Endometrial microvascular endothelial cells (primary cell): ENCODE results near the gene TMX2. TPM values are rescaled to one million over a fixed set of nuclear protein-coding genes. Genes with fewer than 3 reads are reported as not detected.
"Not testable (repeated sequence)": the region's sequence is repeated elsewhere in the genome, so short reads cannot be mapped to it uniquely, and the experiment has no call there.

Experiments
- in situ Hi-C: cut with HindIII; loops from 2 replicates; pipeline ENCODE4 v1.10.0; 2017; ENCODE audit warnings: low sequenced_read_pairs, low pct_unique_long_range_greater_than_20kb; ENCODE audit errors: inconsistent ontology term
- total RNA-seq: library from RNA; depleted of rRNA; stranded (reverse); fragments of >200 nt; gene quantifications from one replicate; pipeline ENCODE4 v1.2.3, GENCODE V29; 2015; ENCODE audit errors: inconsistent ontology term

The TMX2 gene
- total RNA-seq, 1 donor from 2014 or later, result 89.9 TPM

- in situ Hi-C loops, result no loop called here
Observed at GRCh38 chr11:57709802-57710367, 2.5 kb upstream of the TMX2 start.

- in situ Hi-C loops, result no loop called here
Observed at GRCh38 chr11:57711414-57712255, 758 bp upstream of the TMX2 start, which contains the start of gene MED19. TSS of gene MED19 (minus strand) at chr11:57712215. CDS start at chr11:57712179, 36 bp downstream.

DNA sequence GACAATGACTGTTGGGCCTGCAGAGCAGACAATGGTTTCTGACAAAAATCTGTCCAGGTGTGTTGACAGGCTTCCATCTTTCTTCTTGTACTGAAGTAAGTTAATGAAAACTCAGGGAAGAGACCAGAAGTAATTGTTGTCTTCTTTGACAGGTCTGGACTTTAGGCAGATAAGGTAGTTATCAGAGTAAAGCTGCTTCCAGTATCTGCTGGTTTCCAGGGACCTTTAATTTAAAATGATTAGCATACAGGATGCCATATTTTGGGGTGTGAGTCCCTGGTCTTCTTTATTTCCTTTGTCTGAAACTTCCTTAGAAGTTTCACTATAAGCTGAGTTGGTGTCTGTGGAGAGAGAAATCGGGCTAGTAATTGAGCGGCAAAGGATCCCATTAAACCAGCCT lies 1.4 kb downstream of the TMX2 start:
- in situ Hi-C loops, result no loop called here

DNA sequence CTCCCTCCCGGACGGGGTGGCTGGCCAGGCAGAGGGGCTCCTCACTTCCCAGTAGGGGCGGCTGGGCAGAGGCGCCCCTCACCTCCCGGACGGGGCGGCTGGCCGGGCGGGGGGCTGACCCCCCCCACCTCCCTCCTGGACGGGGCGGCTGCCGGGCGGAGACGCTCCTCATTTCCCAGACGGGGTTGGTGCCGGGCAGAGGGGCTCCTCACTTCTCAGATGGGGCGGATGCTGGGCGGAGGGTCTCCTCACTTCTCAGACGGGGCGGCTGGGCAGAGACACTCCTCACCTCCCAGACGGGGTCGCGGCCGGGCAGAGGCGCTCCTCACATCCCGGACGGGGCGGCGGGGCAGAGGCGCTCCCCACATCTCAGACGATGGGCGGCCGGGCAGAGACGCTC lies 4.3 kb downstream of the TMX2 start:
- in situ Hi-C loops, result not testable (repeated sequence)

DNA sequence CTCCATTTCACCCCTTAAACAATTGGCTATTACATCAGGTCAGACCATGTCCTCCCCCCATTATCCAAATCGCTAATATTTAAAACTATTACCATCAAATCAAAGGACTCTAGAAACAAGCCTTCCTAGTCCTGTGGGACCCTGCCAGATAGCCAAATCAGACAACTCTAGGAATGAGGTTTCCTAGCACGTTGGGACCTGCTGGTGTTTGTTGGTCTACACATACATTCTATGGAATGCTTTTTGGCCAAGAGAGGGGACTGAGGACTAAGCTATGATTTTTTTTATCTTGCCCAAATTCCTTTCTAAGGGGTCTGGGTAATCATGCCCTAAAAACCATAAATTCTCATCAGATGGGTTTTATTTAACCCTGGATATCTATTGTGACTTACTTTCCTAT lies 14.8 kb downstream of the TMX2 start:
- in situ Hi-C loops, result no loop called here

- in situ Hi-C loops, result no loop called here
Observed at GRCh38 chr11:57728829-57729228, 16.4 kb downstream of the TMX2 start.

GRCh38 chr11:57729479-57729878 lies 17.1 kb downstream of the TMX2 start:
- in situ Hi-C loops, result no loop called here

DNA sequence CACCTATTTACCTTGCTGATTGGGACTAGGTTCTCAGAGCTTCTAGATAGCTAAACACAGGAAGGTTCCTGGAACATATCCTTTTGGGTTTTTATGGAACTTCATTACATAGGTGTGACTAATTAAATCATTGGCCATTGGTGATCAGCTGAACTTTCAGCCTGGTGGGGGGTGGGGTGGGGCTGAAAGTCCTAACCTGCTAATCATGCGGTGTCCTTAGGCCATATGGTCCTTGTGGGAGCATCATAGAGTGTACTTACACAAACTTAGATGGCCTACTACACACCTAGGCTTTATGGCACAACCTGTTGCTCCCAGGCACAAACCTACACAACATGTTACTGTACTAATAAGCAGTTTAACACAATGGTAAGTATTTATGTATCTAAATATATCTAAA lies 20.3 kb downstream of the TMX2 start:
- in situ Hi-C loops, result no loop called here

DNA sequence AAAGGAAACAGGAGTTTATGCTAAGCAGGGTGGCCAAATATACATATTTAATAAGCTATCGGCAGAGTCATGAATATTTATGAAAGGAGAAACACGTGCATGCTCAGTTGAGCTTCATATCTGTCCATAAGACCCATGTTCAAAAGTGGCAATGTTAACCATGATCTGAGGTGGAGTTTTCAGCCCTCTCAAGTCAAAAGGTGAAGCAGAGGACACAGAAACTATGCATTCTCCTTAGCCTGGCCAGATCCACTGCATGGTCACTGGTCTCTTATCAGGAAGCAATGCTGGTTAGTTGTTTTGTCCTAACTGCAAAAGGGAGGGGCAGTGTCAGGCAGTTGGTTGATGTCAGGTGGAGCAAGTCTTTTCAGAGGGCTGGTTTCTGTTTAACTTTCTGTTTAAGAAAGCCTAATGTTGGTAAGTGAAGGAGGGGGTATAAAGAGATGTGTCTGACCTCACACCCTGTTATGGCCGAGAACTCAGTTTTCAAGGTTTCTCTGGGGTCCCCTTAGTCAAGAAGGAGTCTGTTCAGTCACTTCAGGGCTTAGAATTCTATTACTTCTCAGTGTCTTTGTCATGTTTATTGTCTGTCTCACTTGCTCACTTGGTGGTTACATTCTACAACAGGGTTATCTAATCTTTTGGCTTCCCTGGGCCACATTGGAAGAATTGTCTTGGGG lies 23.4 kb downstream of the TMX2 start:
- in situ Hi-C loops, result no loop called here

- in situ Hi-C loops, result no loop called here
Observed at GRCh38 chr11:57741132-57742086, 29.0 kb downstream of the TMX2 start, which contains the start of gene SELENOH. TSS of gene SELENOH (plus strand) at chr11:57741491. CDS start at chr11:57741596, 105 bp downstream.

DNA sequence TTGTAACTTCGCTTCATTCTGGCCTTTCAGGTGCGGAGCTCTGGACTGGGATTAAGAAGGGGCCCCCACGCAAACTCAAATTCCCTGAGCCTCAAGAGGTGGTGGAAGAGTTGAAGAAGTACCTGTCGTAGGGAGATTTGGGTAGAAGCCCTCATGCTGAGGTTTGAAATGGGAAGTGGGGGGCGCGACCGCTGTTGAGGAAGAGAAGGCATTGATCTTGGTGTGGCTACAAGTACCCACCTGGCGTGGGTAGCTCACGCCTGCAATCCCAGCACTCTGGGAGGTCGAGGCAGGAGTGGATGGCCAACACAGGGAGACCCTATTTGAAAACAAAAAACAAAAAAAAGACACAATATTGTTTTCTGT lies 29.7 kb downstream of the TMX2 start:
- in situ Hi-C loops, result no loop called here

DNA sequence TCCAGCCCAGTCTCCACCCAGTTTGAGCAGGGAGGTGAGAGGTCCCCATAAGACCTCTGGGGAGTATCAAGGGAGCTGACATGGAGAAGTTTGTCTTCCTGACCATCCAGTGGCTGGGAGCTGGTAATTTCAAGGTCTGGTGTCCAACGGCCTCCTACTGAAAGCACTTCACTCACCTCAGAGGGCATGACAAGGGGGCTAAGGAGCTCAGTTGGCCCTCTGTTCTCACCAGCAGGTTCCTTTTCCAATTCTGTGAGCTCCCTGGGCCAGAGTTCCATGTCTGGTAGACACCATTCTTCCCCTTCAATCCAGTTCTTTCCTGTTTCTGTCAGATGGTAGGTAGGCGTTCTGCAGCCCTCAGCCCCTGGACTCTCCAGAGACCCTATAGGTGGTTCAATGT lies 32.0 kb downstream of the TMX2 start:
- in situ Hi-C loops, result no loop called here

DNA sequence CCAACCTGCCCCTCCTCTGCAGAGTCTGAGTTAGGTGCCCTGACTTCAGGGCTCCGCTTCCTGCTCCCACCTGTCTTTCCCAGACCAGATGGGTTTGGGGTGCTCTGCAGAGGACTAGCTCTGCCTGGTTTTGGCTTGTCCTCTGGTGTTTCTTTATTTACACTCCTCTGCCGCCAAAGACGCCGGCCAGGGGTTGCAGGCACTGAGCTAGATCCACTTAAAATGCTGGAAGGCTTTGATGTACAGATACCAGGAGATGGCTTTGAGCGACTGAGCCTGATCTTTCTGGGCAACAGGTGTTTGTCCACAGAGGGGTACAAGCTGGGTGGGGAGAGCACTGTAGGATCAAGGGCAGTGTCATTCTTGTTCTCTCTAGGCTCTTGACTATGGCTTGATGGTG lies 32.8 kb downstream of the TMX2 start:
- in situ Hi-C loops, result no loop called here

- in situ Hi-C loops, result no loop called here
Observed at GRCh38 chr11:57746920-57747319, 34.5 kb downstream of the TMX2 start.

DNA sequence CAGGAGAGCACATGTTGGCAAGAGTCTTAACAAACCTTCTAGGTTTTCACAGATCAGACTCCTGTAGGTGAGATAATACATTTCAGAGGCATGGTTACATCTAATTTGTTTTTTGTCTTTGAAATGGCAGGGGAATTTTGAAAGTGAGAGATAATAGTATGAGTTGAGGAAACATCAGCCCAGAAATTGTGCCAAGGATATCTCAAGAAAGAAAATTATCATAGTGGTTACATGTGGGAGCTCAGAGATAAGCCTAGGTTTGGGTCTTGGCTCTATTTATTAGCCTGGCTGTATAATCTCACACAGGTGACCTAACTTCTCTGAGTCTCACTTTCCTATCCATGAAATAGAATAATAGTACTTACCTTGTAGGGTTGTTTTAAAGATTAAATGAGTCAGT lies 38.8 kb downstream of the TMX2 start:
- in situ Hi-C loops, result loop anchor here (5.0 kb wide), 1 partner anchor 51 kb away; no protein-coding TSS in a partner anchor

DNA sequence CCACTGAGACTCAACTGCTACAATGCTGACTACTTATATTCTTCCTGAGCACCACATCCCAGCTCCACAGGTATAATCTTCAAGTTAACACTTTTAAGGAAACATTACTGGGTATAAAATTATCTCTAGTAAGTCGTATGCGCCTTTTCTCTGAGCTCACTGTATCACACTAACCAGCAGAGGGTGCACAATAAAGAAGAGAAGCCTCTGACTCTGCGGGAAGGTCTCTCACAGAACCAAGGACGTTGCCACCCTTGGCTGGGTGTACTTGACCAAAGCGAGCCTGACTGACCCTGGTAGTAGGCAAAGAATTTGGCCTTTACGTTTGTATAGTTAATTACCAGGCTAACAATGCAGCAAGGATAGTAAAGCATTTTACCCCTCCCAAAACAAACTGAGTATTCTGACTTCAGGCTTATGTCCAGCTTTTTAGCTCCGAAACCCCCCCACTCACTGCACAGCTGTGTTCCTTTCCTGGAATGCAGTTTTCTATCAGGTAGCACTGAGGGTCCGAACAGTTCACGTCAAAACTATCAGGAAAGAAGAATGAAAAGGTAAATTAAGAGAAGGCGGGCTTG lies 39.4 kb downstream of the TMX2 start, which contains the start of gene BTBD18:
TSS of gene BTBD18 (minus strand) at position 144 of the 578 bp plus-strand sequence. CDS start 631 bp downstream, outside the sequence.
- in situ Hi-C loops, result loop anchor here (5.0 kb wide), 1 partner anchor 51 kb away; no protein-coding TSS in a partner anchor

GRCh38 chr11:57752954-57753353 lies 40.6 kb downstream of the TMX2 start:
- in situ Hi-C loops, result loop anchor here (5.0 kb wide), 1 partner anchor 49 kb away; no protein-coding TSS in a partner anchor

DNA sequence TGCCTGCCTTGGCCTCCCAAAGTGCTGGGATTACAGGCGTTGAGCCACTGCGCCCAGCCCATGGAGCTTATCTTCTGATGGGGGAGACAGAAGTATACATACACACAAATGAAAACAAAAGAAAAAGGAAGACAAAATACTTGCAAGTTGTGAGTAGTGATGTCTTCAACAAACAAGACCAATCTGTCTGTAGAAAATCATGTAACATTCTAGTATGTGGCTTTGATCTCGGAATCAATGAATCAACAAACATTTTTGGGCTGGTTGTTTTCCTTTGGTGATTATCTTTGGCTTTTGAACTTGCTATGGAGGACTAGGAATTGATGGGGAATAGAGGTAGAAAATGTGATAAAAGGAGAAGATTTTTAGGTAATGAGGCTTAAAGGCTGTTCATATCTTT lies 45.8 kb downstream of the TMX2 start:
- in situ Hi-C loops, result no loop called here
